SH-SY5Y (cell line): ENCODE measurements around the gene PTCD2.

Experiments
- GATA2 ChIP-seq: IDR thresholded peaks from 2 replicates; pipeline ENCODE4 v1.6.1; 2011; ENCODE audit warnings: mild to moderate bottlenecking, low read depth, low read length
- GATA3 ChIP-seq: IDR thresholded peaks from 2 replicates; pipeline ENCODE4 v1.6.1; 2011; ENCODE audit warnings: low read depth, mild to moderate bottlenecking, low read length, moderate library complexity

DNA sequence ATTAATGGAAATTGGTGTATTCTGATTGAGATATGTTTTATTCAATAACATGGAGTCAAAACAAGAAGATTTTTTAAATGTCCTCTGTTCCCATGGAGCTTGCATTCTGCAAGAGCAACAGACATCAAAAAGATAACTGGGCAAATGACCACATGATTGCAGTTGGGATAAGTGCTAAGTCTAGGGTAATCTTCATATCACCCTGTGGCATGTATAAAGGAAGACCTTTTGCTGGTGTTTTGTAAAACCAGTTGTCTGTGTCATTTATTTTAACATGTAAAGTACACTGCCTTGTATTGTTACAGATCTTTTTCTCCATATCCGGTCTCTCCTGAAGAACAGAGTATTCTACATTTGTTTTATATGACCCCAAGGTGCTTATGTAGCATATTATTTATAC is 44.0 kb downstream of the PTCD2 start:
- TF ChIP-seq GATA2 (no peak), GATA3 (no peak)
